DMS 273 (cell line): Measurements from ENCODE around the gene SETD3.

Experiments used
- DNase-seq: peaks from one replicate; lab custom pipeline; 2025; ENCODE audit not compliant: unreplicated experiment; lab: John Stamatoyannopoulos, UW

SETD3 gene

GRCh38 chr14:99461411-99462085 lies 19.1 kb downstream of the SETD3 start:
- no peak for DNase-seq

GRCh38 chr14:99460793-99461192 lies 19.9 kb downstream of the SETD3 start:
- no peak for DNase-seq

GRCh38 chr14:99459481-99460100 lies 21.1 kb downstream of the SETD3 start:
- no peak for DNase-seq

- DNase-seq, result no peak
These were observed 26.4 kb downstream of the SETD3 start for GRCh38 chr14:99454246-99454645.

- DNase-seq, result no peak
These were observed 27.7 kb downstream of the SETD3 start for GRCh38 chr14:99452968-99453367.

GRCh38 chr14:99451234-99451633 lies 29.4 kb downstream of the SETD3 start:
- DNase-seq, result no peak

- no peak for DNase-seq
These were observed 30.4 kb downstream of the SETD3 start for GRCh38 chr14:99450266-99450665.

- no peak for DNase-seq
These were observed 32.9 kb downstream of the SETD3 start for GRCh38 chr14:99447739-99448138.

- DNase-seq, result no peak
These were observed 34.7 kb downstream of the SETD3 start for GRCh38 chr14:99445931-99446330.

- DNase-seq, result no peak
These were observed 38.7 kb downstream of the SETD3 start for GRCh38 chr14:99441918-99442317.

GRCh38 chr14:99441157-99441870 lies 39.3 kb downstream of the SETD3 start:
- peak; percentile 32 for DNase-seq

GRCh38 chr14:99440278-99440677 lies 40.4 kb downstream of the SETD3 start:
- no peak for DNase-seq

- DNase-seq, result no peak
These were observed 43.0 kb downstream of the SETD3 start for GRCh38 chr14:99437706-99438105.

GRCh38 chr14:99436247-99437180 lies 44.1 kb downstream of the SETD3 start:
- DNase-seq, result no peak

- DNase-seq, result no peak
These were observed 45.3 kb downstream of the SETD3 start for GRCh38 chr14:99435327-99435726.

GRCh38 chr14:99432485-99432884 lies 48.2 kb downstream of the SETD3 start:
- no peak for DNase-seq

GRCh38 chr14:99431986-99432385 lies 48.7 kb downstream of the SETD3 start:
- DNase-seq, result no peak

- peak; percentile 44 for DNase-seq
These were observed 50.2 kb downstream of the SETD3 start for GRCh38 chr14:99430491-99430890.

- peak; percentile 63 for DNase-seq
These were observed 52.9 kb downstream of the SETD3 start for GRCh38 chr14:99427632-99428300.

- no peak for DNase-seq
These were observed 53.8 kb downstream of the SETD3 start for GRCh38 chr14:99426813-99427346.
